ENCODE results near the gene ERCC8. TPM values are rescaled to one million over a fixed set of nuclear protein-coding genes. Genes with fewer than 3 reads are reported as not detected.
A peak's percentile ranks its signal among the peaks of the same experiment; 100 is the strongest.

The ERCC8 gene
- total and polyA plus RNA-seq, 2 of the 13 experiments (the other 11 are each of a cell fraction or from before 2014, with no cell fraction given) = 24.4 to 35.2 TPM

DNA sequence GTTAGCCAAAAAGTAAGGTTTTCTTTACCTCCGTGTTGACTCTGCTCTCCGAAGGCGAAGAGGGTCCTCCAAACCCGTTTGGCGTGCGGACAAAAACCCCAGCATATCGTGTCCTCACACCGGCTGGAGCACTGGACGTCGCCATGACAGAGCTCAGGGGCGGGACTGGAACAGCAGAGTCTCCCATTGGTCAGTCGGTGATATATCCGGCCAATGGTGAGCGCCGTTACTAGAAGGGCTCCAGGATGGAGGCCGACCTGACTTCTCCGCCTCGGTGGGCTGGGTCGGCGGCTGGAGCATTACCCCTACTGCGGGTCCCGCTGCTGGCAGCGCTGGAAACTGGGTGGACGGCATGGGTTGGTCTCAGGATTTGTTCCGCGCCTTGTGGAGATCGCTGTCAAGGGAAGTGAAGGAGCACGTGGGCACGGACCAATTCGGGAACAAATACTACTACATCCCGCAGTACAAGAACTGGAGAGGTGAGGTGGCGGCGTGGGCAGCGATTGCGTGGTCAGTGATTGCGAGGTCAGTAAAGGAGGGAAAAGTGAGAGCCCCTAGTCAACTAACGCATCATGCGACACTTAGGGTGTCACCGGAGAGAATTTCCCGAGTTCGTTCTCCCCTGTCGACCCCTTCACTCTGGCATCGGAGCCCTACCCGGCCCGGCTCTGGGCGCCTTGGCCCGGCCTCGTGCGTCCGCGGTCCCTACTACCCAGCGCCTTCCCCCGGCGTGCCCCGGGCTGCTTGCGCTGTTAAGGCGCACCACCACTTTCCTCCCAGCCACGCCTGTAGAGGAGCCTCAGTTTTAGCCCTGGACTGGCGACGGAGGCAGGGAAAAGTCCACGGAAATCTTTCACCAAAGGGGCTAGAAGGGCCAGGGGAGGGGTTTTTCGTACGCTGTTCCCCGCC, at the start of gene ERCC8, which contains the start of gene NDUFAF2 (continued):
- TF ChIP-seq, protein P1, sequence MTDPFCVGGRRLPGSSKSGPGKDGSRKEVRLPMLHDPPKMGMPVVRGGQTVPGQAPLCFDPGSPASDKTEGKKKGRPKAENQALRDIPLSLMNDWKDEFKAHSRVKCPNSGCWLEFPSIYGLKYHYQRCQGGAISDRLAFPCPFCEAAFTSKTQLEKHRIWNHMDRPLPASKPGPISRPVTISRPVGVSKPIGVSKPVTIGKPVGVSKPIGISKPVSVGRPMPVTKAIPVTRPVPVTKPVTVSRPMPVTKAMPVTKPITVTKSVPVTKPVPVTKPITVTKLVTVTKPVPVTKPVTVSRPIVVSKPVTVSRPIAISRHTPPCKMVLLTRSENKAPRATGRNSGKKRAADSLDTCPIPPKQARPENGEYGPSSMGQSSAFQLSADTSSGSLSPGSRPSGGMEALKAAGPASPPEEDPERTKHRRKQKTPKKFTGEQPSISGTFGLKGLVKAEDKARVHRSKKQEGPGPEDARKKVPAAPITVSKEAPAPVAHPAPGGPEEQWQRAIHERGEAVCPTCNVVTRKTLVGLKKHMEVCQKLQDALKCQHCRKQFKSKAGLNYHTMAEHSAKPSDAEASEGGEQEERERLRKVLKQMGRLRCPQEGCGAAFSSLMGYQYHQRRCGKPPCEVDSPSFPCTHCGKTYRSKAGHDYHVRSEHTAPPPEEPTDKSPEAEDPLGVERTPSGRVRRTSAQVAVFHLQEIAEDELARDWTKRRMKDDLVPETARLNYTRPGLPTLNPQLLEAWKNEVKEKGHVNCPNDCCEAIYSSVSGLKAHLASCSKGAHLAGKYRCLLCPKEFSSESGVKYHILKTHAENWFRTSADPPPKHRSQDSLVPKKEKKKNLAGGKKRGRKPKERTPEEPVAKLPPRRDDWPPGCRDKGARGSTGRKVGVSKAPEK (CRISPR knock-in tag; IDR thresholded peaks at IDR 0.05; ENCODE audit: borderline replicate concordance) = no peak
- TF ChIP-seq ZNF230 (CRISPR knock-in tag; IDR thresholded peaks at IDR 0.05) (peak; percentile 72; the same call in 1 of the 2 replicates), ZNF430 (CRISPR knock-in tag; IDR thresholded peaks at IDR 0.05) (0 out of 2 replicates have a peak, but pooled peaks have one; percentile 26), MTF2 (CRISPR knock-in tag; IDR thresholded peaks at IDR 0.05; ENCODE audit: borderline replicate concordance) (no peak), SNRNP70 (IDR thresholded peaks at IDR 0.05; ENCODE audit: low read depth, low read length) (no peak), PLRG1 (conservative IDR thresholded peaks at IDR 0.05) (no peak), ZBTB1 (CRISPR knock-in tag; IDR thresholded peaks at IDR 0.05; ENCODE audit: borderline replicate concordance) (no peak), MED8 (CRISPR knock-in tag; IDR thresholded peaks at IDR 0.05; ENCODE audit: insufficient replicate concordance) (no peak), PAWR (CRISPR knock-in tag; IDR thresholded peaks at IDR 0.05; ENCODE audit: borderline replicate concordance) (no peak), FOXM1 (CRISPR knock-in tag; IDR thresholded peaks at IDR 0.05) (no peak), SAFB2 (CRISPR knock-in tag; IDR thresholded peaks at IDR 0.05; ENCODE audit: borderline replicate concordance, low read depth) (no peak; the same call in 1 of the 2 replicates), ZSCAN22 (CRISPR knock-in tag; IDR thresholded peaks at IDR 0.05) (0 out of 2 replicates have a peak, but pooled peaks have one; percentile 16), NR2F1 (CRISPR knock-in tag; IDR thresholded peaks at IDR 0.05) (no peak), U2AF2 (IDR thresholded peaks at IDR 0.05; ENCODE audit: low read depth, low read length) (no peak), ZNF572 (CRISPR knock-in tag; IDR thresholded peaks at IDR 0.05) (no peak), ZNF589 (CRISPR knock-in tag; conservative IDR thresholded peaks at IDR 0.05) (peak; percentile 25; the same call in 1 of the 2 replicates)
- TF ChIP-seq, protein P2, sequence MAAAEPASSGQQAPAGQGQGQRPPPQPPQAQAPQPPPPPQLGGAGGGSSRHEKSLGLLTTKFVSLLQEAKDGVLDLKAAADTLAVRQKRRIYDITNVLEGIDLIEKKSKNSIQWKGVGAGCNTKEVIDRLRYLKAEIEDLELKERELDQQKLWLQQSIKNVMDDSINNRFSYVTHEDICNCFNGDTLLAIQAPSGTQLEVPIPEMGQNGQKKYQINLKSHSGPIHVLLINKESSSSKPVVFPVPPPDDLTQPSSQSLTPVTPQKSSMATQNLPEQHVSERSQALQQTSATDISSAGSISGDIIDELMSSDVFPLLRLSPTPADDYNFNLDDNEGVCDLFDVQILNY (CRISPR knock-in tag; conservative IDR thresholded peaks at IDR 0.05) = no peak
- TF ChIP-seq, protein P3, sequence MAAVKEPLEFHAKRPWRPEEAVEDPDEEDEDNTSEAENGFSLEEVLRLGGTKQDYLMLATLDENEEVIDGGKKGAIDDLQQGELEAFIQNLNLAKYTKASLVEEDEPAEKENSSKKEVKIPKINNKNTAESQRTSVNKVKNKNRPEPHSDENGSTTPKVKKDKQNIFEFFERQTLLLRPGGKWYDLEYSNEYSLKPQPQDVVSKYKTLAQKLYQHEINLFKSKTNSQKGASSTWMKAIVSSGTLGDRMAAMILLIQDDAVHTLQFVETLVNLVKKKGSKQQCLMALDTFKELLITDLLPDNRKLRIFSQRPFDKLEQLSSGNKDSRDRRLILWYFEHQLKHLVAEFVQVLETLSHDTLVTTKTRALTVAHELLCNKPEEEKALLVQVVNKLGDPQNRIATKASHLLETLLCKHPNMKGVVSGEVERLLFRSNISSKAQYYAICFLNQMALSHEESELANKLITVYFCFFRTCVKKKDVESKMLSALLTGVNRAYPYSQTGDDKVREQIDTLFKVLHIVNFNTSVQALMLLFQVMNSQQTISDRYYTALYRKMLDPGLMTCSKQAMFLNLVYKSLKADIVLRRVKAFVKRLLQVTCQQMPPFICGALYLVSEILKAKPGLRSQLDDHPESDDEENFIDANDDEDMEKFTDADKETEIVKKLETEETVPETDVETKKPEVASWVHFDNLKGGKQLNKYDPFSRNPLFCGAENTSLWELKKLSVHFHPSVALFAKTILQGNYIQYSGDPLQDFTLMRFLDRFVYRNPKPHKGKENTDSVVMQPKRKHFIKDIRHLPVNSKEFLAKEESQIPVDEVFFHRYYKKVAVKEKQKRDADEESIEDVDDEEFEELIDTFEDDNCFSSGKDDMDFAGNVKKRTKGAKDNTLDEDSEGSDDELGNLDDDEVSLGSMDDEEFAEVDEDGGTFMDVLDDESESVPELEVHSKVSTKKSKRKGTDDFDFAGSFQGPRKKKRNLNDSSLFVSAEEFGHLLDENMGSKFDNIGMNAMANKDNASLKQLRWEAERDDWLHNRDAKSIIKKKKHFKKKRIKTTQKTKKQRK (IDR thresholded peaks at IDR 0.05; ENCODE audit: low read length) = no peak
- TF ChIP-seq, protein P4, sequence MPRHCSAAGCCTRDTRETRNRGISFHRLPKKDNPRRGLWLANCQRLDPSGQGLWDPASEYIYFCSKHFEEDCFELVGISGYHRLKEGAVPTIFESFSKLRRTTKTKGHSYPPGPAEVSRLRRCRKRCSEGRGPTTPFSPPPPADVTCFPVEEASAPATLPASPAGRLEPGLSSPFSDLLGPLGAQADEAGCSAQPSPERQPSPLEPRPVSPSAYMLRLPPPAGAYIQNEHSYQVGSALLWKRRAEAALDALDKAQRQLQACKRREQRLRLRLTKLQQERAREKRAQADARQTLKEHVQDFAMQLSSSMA (CRISPR knock-in tag; IDR thresholded peaks at IDR 0.05) = no peak; the same call in 1 of the 2 replicates
